Activated effector memory CD4-positive, alpha-beta T cell treated with Interleukin-2 at 50 U/mL for 16 hours (primary cell): Measurements from ENCODE around the gene CFAP299.
"Not testable (repeated sequence)": the region's sequence is repeated elsewhere in the genome, so short reads cannot be mapped to it uniquely, and the experiment has no call there.

Experiments
- DNase-seq: peaks from one replicate; pipeline ENCODE4 v3.0.0-alpha.2; 2020

Gene CFAP299

DNA sequence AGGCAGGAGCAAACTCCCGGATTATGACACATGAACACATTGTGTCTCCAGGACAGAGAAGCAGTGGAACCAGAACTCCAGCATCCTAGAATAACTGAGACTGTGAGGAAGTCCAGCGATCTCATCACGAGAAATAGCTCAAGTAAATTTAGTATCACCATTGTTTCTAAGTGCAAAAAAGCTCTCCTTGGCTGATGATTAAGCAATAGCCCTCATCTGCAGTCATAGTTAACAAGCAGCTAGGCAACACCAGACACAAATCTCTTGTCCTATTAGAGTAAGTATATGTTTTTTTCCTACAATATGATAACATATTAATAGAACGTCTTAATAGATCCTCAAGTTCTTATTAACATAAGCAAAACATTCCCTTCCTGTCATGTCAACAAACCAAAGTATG lies 2.4 kb upstream of the CFAP299 start:
- no peak for DNase-seq

DNA sequence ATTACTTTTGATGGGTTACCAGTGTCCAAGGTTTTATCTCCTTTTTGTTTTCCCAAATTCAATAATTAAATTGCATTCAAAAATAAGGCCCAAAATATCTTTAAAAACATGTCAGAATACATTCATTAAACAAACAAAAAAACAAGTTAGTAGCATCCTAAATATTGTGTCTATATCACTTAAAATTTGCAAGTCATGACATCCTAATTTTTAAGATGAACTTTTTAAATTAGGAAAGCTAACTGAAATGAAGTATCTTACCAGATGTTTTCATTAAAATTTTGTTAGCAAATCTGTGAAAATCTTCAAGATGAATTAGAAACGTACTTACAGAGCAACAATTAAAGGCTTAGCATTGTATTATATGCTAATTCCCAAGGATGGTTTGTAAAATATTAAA lies 962 bp upstream of the CFAP299 start:
- DNase-seq = no peak

DNA sequence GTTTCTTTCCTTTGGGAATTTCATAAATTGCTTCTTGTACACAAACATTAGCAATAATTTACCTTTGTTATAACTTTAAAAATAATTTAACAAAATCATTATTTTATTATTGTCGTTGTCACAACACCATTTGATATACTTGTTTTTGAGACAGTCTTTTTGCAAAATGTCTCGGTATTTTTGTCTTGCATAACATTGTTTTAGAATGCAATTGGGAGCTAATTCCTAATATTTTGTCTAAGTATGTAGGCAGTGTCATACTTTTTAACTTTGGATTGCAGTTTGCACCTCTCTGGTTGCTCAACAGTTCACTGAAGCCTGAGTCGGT lies 340 bp upstream of the CFAP299 start:
- DNase-seq = no peak

DNA sequence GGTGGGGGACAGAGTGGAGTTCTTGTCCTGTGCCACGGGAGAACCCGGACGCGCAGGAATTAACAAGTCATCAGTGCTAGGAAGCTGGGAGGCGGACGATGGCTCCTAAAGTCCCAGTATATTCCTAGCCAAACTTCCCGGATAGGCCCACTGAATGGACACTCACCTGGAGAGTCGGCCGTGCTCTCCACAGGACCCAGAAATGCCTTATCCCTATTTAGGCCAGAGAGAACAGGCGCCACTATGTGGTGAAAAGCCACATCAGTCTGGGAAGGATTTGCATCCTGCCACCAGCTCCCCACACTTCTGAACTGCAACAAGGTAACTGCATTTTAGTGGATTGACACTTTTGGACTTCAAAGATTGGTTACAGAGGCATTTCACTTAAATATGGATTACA lies 1.1 kb downstream of the CFAP299 start:
- DNase-seq = no peak

DNA sequence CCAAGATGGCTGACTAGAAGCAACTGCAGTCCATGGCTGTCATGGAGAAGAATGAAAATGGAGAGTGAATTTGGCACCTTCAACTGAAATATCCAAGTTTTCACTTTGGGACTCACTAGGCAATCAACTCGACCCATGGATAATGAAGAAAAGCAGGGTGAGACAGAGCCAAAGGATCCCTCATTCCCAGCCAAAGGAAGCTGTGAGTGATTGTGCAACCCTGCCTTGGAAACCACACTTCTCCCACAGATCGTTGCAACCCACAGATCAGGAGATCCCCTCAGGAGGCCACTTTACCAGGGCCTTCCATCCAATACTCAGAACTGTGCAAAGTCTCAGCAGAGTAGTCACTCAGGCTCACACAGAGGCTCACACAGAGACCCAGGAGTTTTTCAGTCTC lies 4.5 kb downstream of the CFAP299 start:
- DNase-seq = no peak

DNA sequence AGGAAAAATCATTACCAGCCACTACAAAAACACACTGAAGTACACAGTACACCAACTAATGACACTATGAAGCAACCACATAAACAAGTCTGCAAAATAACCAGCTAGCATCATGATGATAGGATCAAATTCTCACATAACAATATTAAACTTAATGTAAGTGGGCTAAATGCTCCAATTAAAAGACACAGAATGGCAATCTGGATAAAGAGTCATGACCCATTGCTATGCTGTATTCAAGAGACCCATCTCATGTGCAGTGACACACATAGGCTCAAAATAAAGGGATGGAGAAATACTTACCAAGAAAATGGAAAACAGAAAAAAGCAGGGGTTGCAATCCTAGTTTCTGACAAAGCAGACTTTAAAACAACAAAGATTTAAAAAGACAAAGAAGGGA lies 7.2 kb downstream of the CFAP299 start:
- DNase-seq = not testable (repeated sequence)

DNA sequence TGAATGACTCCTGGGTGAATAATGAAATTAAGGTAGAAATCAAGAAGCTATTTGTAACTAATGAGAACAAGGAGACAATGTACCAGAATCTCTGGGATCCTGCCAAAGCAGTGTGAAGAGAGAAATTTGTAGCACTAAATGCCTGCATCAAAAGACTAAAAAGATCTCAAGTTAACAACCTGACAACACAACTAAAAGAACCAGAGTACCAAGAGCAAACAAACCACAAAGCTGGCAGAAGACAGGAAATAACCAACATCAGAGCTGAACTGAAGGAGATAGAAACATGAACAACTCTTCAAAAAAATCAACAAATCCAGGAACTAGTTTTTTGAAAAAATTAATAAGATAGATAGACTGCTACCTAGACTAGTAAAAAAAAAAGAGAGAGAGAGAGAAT lies 8.4 kb downstream of the CFAP299 start:
- DNase-seq = no peak

DNA sequence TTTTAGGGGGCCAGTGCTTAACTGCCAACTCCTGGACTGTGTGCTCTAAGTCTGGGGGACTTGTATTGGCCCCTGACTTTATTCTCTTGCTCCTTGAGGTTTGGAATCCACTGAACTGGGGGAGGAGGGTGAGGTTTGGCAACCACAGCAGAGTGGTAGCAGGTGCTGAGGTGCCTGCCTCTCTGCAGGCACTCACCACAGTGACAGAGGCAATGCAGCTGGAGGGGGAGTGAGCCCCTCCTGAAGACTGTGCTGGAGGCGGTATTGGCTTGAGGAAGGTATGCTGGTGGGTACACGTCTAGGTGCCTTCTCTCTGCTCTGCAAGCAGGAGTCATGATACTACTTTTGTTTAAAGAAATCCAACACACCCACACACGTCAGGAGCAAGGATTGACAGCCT lies 24.6 kb downstream of the CFAP299 start:
- DNase-seq = no peak

DNA sequence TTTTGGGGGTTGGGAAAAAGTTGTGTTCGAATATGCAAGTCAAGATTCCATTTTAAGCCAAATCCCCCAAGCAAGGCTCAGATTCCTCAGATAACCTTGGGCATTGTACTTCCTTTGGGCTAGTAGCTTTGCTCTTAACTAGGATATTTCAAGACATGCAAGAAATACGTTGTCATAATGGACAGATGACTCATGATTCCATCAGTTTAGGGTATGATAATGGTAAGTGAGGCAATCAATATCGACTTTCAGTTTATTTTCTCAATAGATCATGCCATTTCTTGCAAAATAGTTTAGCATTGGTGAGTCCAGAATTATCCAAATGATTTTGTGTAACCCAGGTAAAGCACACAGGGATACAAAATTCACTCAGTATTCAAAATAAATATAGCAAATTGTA lies 25.4 kb downstream of the CFAP299 start:
- no peak for DNase-seq

DNA sequence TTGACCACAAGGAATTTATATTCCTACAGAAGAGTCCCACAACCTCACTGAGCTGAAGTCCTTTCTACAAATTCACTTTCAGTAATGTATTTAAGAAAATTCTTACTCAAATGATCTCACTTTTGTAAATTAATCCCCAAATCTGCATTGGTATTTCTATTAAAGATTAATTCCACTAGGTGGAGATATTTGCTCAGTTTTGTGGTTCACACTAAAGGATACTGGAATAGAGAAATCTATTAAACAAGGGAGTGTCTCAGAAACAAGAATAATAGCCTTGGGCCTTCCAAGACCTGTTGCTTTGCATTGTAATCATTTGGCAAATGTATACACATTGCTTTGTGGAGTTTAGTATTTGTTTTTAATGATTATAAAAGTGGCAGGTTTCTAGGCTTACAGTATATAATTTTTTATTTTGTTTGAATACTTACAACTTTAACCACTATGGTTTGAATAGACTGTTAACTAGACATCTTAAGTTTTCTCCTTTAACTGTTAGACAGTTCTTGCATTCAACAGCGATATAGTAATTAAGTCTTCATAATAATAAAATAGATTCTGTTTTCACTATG lies 25.9 kb downstream of the CFAP299 start:
- no peak for DNase-seq

DNA sequence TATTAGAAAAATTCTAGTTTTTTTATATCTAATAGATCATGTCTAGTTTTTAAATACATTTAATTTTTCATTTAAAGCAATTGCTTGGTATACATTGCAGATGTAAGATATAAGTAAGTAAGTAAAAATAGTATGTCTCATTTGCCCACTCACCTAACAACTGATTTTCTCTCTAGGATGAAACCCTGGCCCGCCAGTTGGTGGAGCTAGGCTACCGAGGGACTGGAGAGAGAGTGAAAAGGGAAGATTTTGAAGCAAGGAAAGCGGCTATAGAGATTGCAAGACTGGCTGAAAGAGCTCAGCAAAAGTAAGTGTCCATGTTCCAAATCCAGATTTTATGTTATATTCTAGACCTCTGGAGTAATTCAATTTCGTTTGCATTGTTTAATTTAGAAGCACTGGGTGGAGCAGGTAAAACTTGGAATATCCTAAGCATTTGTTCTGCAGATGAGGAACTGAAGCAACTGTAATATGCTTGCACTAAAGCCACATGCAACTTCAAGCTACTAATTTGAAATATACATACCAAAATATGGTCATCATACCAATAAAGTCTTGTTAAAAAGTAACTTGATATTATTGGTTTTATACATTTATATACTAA lies 27.1 kb downstream of the CFAP299 start:
- DNase-seq = peak; percentile 10

DNA sequence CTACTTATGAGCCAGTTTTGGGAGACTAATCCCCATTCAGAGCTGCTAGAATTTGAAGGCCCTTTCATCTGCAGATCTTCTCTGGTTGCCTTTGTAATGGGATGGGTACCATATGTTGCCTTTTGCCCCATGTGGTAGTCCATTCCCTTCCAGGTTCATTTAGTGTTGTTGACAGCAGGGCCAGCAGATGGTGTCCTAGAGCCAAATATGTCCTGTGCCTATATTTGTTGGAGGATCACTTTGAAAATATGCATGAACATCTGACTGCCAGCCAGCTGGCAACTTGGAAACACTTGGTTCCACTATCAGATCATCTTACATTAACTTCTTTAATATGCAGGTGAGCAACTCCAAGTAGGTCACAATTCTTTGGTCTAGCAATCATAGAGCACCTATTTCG lies 30.4 kb downstream of the CFAP299 start:
- DNase-seq = peak; percentile 17

DNA sequence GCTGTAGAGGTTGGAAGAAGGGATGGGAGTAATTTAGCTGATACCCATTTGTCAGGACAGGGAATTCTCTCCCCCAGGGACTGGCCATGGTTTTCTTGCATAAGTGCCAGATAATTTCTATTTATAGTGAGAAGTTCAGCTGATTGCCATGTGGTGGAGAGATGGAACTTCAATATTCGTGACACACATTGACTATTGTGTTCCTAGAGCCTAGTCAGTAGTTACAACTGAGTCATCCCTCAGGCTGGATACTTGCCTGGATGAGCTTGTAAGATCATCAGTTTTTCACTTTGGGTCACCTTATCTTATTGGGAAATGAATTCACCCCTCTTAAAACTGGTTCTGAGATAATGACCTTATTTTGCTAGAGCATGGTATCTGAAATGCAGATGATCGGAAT lies 32.2 kb downstream of the CFAP299 start:
- DNase-seq = no peak

DNA sequence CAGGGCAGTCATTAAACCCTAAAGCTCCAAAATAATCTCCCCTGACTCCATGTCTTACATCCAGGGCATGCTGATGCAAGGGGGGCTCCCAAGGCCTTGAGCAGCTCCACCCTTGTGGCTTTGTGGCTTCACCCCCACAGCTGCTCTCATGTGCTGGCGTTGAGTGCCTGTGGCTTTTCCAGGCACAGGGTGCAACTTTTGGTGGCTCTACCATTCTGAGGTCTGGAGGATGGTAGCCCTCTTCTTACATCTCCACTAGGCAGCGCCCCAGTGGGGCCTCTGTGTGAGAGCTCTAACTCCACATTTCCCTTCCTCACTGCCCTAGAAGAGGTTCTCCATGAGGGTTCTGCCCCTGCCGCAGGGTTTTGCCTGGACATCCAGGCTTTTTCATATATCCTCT lies 35.1 kb downstream of the CFAP299 start:
- DNase-seq = no peak

DNA sequence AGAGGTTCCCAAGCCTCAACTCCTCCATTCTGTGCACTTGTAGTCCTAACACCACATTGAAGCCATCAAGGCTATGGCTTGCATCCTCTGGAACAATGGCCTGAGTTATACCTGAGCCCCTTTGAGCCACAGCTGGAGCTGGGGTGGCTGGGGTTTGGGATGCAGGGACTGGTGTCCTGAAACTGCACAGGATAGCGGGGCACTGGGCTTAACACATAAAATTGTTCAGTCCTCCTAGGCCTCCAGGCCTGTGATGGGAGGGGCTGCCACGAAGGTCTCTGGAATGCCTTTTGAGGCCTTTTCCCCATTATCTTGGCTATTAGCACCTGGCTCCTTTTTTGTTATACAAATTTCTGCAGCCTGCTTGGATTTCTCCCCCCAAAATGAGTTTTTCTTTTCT lies 35.5 kb downstream of the CFAP299 start:
- no peak for DNase-seq

DNA sequence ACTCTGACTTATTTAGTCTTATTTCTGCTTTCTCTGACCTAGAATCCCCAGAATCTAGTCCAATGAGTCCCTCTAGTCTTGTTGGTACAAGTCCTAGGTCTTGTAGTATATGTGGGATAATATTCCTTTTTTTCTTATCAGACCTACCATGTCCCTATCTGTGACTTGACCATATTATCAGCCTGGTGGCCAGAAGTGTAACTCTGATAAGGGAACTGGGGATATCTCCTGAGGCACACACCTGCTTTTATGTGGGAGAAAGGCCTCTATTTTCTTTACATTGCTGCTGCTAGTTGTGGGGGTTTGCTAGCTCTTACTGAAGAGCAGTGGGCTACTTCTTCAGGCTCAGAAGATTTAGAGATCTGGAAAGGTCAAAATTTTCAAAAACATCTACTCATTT lies 38.6 kb downstream of the CFAP299 start:
- no peak for DNase-seq

DNA sequence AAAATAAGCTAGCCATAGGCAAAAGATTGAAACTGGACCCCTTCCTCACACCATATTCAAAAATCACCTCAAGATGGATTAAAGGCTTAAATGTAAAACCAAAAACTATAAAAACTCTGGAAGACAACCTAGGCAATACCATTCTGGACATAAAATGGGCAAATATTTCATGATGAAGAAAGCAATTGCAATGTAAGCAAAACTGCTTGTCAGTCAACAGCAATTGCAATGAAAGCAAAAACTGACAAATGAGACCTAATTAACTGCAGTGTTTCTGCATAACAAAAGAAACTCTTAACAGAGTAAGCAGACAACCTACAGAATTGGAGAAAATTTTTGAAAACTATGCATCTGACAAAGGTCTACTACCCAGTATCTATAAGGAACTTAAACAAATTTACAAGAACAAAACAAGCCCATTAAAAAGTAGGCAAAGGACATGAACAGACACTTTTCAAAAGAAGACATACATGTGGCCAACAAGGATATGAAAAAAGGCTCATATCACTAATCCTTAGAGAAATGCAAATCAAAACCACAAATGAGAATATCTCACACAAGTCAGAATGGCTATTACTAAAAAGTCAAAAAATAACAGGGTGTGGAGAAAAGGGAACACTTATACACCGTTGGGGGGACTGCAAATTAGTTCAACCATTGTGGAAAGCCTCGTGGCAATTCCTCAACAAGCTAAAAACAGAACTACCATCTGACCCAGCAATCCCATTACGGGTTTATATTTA lies 46.7 kb downstream of the CFAP299 start:
- DNase-seq = no peak

DNA sequence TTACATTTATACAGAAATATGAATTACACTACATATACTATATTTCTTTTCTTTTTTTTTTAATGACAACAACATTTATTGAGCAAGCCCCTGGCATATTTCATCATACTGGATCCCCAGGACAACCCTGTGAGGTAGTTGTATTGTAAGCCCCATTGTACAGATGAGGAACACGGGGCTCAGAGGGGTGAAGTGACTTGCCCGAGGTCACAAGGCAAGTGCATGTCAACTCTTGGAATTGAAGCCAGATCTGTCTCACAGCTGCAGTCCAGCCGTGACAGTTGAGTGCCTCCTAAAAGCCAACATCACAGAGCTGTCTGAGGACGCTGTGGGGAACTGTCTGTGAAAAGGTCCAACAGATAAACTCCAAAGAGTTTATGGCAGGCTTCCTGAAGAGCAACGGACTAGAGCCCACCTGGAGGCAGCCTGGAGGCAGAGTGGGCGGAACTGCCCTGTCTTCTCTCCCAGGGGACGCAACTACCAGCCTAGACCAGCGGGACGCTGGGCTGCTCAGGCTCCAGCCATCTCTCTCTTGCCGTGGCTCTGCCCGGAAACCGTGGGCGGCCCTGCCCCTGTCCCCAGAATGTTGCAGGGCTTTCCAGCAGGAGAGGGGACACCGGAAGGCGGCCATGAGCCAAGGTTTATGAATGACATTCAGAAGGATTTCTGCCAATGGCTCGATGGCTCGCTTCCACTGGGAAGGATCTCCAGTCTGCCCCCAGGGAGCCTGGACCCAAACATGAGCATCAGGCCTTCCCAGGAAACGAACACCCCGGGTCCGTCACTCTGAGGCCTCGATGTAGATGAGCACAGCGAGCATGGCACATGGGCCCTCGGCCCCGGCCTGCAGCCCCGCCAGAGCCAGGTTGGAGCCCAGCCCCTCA lies 50.1 kb downstream of the CFAP299 start:
- no peak for DNase-seq

DNA sequence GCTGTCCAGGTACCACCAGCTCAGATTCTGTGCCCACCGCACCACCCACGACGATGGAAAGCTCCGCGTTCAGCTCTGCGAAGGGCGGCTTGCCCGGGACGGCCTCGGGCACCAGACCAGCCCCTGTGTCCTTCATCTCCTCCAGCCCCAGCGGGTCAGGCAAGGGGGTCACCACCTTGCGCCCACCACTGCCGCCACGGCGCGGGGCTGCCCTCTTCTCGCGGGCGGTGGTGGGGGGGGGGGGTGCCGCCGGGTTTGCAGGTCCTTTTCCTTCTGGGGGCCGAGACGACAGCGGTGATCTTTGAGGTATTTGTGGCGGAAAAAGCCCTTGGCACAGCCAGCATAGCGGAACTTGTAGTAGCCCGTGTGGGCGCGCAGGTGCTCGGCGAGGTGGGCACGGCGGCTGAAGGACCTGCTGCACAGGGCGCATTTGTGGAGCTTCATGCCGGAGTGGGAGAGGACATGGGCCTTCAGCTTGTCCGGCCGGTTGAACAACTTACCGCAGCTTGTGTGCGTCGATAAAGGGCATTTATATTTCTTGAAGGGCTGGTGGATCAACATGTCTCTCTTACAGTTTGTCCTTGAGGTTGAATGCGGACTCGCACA lies 50.9 kb downstream of the CFAP299 start:
- no peak for DNase-seq

DNA sequence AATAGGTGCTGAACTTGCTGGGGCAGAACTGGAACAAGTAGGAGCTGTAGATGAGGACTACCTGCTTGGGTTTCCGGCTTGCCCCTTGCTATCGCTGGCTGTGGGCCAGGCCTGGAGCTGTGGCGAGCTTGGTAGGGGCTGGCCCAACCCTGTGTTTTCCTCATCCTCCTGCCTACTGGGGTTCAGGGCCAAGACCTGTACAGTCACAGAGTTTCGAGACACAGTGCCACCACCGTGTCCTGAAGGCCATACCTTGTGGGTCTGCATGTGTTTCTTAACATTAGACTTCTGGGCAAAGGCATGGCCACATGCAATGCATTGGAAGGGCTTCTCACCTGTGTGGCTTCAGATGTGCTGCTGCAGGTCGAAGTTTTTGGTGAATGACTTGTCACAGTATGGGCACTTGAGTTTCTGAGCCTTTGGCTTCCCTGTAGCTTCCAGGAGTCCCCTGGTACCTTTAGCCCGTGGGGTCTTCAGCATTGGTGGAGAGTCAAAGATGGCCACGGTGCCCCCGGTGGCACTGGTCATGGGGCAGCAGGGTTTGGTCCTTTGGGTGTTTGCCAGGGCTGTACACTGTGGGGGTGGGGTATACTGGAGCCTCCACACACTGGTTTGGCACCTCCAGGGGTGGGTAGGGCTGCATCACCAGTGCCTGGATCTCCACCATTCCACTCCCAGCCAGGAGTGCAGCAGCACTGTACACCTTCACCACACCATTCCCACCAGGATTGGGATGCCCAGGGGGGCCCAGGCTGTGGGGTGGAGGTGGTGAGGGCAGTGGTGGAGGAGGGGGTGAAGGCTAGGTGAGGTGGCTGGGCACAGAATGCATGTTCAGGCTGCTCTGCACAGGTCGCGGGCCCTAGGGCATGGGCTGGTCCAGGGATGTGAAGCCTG lies 52.1 kb downstream of the CFAP299 start:
- no peak for DNase-seq

DNA sequence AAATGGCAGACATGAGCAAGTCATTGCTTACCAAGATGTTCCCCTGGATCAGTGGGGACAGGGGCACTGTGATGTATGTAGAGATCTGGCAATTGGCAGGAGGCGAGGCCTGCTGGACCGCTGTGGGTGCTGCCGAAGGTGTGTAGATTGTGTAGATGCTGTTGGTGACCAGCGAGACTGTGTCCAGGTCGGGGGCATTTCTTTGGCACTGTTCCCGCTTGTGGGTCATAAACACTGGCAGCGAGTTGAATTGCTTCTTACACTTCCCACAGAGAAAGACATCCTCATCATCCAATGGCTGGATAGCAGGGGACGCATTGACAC lies 52.7 kb downstream of the CFAP299 start:
- DNase-seq = no peak

DNA sequence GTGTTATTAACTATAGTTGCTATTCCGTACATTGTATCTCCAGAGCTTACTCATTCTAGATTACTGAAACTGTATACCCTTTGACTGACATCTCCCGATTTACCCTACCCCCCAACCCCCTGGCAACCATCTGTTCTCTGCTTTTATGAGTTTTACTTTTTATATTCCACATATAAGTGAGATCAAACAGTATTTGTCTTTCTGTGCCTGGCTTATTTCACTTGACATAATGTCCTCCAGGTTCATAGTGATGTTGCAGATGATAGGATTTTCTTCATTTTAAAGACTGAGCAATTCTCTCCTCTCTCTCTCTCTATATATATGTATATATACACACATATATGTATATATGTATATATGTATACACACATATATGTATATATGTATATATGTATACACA lies 54.6 kb downstream of the CFAP299 start:
- no peak for DNase-seq
